HG03025 (cell line): Measurements from ENCODE around the gene NSMF.
"Not testable (repeated sequence)": the region's sequence is repeated elsewhere in the genome, so short reads cannot be mapped to it uniquely, and the experiment has no call there.

Experiments used
- ATAC-seq: cut with Tn5 transposase; IDR thresholded peaks from one replicate; pipeline ENCODE4 v1.9.1; 2021; ENCODE audit warnings: mild to moderate bottlenecking, moderate library complexity; ENCODE audit not compliant: unreplicated experiment, low FRiP score

The NSMF gene

GRCh38 chr9:137477778-137478612 is 18.9 kb upstream of the NSMF start:
- ATAC-seq, result no peak

GRCh38 chr9:137476856-137477255 is 17.7 kb upstream of the NSMF start:
- ATAC-seq, result no peak

GRCh38 chr9:137475666-137476065 is 16.5 kb upstream of the NSMF start:
- ATAC-seq, result no peak

- ATAC-seq, result no peak
These were observed 15.1 kb upstream of the NSMF start for GRCh38 chr9:137474271-137474670.

- ATAC-seq, result no peak
These were observed 11.7 kb upstream of the NSMF start for GRCh38 chr9:137470785-137471184.

GRCh38 chr9:137467896-137468295 is 8.8 kb upstream of the NSMF start:
- ATAC-seq, result no peak

GRCh38 chr9:137467161-137467581 is 8.0 kb upstream of the NSMF start:
- ATAC-seq, result no peak

- ATAC-seq, result not testable (repeated sequence)
These were observed 7.4 kb upstream of the NSMF start for GRCh38 chr9:137466389-137467085.

- ATAC-seq, result no peak
These were observed 6.7 kb upstream of the NSMF start for GRCh38 chr9:137465720-137466388.

- no peak for ATAC-seq
These were observed 6.0 kb upstream of the NSMF start for GRCh38 chr9:137465000-137465719.

GRCh38 chr9:137464291-137464999 is 5.3 kb upstream of the NSMF start:
- no peak for ATAC-seq

- ATAC-seq, result no peak
These were observed 4.8 kb upstream of the NSMF start for GRCh38 chr9:137463931-137464290.

- ATAC-seq, result no peak
These were observed 4.1 kb upstream of the NSMF start for GRCh38 chr9:137462986-137463930.

GRCh38 chr9:137462396-137462985 is 3.4 kb upstream of the NSMF start:
- no peak for ATAC-seq

GRCh38 chr9:137461663-137462395 is 2.7 kb upstream of the NSMF start:
- ATAC-seq, result no peak

- ATAC-seq, result no peak
These were observed 2.2 kb upstream of the NSMF start for GRCh38 chr9:137461316-137461662.

GRCh38 chr9:137460363-137461315 is 1.5 kb upstream of the NSMF start:
- ATAC-seq, result no peak
